GM21447 (cell line): ENCODE data around the gene NEUROD2.

Source experiments
- ATAC-seq: cut with Tn5 transposase; IDR thresholded peaks from one replicate; pipeline ENCODE4 v1.9.1; 2021; ENCODE audit not compliant: unreplicated experiment

NEUROD2 gene

DNA sequence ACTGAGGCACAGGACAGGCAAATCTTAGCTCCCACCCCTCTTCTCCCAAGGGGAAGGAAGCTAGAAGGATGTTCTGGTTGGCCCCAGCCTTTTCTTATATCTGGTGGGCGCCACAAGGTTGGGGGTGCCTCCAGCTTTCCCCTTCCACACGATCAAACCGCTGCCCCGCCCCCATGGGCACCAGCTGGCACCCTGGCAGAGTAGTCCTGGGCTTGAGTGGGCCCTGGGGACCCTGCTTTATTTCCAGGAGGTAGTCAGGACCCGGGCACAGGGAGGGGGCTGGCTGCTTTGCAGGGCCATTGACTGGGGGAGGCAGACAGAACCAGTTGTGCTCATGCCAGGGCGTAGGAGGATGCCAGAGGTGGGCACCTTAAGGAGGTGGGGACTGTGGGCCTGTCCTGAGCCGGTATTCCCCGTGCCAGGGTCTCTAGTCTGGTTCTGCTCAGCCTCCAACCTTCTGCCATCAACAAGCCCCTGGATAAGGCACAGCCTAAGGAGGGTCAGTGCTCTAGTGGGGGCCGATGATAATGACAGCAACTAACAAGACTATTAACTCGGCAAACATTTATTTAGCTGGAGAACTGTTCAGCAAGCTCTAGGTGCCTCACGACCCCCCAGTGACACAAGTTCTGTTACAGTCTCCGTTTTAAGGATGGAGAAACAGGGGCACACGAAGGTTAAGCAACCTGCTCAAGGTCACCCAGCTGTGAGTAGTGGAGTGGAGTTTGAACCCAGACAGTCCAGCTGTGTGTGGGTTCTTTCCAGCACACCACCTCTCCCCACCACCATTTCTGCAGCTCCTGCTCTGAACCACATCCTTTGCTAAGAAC lies 11.5 kb upstream of the NEUROD2 start:
- ATAC-seq: no peak

DNA sequence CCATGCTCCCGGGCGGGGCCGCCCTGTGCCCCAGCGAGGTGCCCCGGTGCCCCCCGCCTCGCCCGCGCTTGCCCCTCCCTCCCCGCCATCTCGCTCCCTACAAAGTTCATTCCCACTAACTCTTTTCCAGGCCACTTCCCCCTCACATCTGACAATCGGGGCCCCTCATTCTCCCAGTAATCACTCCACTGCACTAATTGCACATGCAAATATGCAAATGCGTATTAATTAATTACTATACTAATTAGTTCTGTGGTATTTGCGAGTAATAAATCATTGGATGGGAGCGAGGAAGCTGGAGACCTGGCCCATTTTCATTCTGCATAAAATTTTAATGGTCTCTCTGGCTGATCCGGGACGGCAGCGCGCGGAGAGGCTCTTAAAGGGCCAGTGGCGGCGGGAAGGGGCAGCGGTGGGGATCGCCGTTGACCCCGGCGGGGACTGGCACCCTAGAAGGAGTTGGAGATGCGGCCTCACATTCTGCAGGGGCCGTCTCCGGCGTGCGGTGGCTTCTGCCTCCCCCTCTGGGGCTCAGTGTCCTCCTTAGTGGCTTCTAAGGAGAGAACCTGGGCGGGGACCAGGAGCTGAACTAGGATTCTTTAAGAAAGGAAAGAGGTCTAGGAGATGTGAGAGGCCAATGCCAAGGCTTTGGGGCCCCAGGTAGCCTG lies 10.7 kb upstream of the NEUROD2 start:
- ATAC-seq: no peak

DNA sequence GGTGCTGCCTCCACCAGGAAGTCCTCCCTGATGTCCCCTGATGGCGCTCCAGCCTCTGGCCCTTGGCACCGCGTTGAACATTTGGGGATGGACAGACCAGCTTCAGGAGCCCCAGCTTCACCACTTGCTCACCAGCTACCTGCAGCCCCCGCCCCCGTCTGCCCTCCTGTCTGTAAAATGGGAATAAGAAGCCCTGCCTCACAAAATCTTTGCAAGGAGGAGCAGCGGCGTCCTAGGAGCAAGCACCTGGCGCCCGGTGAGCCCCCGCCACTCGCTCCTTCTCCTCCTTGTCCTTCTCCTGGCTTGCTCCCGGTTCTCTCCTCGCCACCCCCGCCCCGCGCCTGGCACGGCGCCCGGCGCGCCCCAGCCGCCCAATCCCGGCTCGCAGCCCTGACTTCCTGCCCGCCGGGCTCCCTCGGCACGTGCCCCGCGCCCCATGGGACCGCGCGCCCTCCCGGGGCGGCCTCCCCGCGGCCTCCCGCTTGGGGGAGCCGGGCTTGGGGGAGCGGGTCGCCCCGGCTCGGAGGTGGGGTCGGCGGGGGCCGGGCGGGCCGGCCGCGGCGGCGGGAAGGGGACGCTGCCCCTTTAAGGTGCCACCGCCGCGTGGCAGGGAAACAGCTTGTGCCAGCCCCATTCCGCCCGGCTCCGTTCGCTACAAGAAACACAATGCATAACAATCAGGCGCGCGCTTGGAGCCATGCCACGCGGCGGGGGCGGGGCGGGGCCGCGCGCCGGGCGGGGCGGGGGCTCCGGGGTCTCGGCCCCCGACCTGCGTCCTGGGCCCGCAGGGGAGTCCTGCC lies 9.9 kb upstream of the NEUROD2 start:
- no peak for ATAC-seq

DNA sequence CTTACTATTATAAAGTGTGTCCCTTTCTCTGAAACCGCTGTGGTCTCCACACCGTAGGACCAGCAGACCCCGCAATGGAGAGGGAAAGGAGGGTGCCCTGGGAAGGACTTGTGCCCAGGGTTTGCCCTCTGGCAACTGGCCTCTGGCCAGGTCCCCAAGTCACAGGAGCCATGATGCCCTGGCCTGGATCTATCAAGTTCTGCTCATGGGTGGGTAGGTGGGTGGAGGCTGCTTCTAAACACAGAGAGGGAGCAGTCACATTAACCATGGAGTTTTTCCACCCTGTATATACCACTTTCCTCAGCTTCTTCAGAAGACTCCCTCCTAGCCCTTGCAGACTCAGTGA lies 9.4 kb upstream of the NEUROD2 start:
- no peak for ATAC-seq

DNA sequence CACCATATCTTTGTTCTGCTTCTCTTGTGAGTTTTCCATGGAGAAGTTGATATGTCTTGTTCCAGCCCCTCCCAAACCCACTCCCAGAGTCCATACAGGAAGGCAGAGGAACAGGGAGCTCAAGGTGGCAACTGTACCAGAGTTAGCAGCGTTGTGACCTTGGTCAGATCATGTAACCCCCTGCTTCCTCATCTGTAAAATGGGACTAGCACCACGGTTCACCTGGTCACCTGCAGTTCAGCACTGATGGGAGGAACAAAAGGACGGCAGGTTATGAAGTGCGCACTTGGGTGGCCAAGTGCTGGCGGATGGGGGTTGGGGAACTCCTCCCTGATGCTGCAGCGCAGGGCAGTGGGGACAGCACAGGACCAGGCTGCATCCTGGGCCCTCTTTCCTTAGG lies 7.7 kb upstream of the NEUROD2 start:
- no peak for ATAC-seq

DNA sequence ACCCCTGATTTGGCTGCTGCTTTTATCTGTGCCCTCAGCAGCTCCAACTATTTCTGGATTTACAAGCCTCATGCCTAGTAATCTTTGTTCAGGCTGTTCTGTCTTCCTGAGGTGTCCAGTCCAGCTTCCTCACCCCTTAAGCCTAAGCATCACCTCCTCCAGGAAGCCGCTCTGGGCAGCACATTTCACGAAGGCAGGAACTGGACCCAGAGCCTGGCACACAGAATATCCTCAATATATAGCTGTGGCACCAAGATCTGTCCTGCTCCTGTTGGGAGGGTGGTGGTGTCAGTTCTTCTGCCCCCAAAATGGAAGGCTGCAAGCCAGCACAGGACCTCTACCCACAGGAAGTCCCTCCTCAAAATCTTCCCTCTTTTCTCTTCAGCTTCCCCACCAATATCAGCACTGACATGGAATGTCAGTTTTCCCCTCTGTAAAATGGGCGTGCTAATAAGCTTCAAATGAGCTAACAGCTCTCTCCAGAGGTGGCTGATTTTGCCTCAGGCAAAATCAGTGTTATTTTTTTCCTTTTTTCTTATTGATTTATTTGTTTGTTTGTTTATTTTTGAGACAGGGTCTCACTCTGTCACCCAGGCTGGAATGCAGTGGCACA lies 6.9 kb upstream of the NEUROD2 start:
- ATAC-seq: no peak

DNA sequence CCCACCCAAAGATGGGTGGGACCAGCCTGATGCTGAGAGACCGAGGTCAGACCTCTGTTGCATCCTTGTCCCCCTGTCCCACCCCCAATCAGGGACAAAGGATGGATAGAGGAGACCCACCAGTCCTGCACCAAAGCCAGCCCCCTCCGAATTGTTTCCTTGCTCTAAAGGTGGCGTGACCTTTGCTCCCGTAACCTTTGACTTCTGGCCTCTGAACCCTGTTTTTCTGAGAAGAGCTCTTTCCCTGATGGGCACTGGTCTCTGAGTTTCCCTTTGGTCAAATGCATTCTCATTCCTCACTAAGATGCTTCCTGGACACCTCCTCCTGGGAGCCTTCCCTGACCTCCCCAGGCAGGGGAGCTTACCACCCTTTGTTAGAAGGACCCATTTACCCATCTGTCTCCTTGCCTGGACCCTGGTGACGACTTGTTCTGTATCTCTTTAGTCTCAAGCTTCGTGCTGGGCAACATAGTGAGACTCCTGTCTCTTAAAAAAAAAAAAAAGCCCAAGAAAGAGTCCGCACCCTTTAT lies 5.3 kb upstream of the NEUROD2 start:
- no peak for ATAC-seq

DNA sequence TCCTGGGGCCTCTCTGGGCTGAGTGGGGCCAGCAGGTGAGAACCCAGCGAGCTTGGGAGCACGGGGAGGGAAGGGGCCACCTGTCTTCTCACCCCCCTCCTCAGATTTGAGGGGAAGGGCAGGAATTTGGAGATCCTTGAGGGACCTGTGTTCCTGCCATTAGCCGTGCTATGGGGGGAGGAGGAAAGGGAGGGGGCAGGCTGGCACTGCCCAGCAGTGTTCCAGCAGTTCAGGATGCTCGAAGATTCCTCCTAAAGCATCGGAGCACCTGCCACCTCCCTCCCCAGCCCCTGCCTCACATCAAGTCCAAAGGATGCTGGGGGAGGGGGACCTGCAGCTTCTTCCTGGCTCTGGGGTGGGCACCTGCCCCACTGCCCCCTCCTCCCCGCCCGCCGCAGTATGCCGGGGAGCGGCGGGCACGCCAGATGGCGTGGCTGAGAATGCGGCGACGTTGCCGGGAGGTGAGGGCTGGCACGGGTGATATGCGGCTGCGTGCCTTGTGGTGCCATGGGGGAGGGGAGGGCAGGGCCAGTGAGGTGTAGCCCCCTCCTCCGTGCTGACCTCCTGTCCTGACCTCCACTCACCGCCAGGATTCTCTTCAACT lies 4.7 kb upstream of the NEUROD2 start:
- no peak for ATAC-seq

DNA sequence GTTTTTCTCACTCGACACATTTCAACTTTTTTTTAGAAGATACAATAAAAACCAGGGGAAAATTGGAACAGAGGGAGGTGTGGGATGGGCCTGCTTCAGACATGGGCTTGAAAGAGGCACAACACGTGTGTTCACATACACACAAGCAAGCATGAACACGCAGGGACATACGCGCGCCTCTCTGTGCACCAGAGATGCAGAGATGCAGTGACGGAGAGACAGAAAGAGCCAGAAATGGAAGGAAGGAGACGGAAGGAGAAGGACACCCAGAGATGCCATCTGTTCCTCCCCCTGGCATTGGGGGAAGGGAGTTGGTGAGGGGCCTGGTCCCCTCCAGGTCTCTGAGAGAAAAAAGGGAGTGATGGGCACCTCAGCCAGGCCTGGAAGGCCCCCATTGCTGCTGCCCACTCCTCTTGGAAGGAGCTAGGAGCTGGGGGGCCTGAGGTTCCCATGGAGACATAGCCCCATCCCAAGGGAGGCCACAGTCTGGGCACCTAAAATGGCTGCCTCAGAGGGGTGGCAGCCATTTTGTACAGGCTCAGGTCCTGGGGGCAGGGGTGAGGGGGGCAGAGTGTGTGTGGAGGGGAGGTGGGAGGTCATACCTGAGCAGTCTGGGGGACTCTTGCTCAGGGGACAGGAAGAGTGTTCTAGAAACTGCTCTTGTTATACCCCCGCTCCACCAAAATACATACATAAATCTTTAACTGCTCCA lies 3.8 kb upstream of the NEUROD2 start:
- no peak for ATAC-seq

DNA sequence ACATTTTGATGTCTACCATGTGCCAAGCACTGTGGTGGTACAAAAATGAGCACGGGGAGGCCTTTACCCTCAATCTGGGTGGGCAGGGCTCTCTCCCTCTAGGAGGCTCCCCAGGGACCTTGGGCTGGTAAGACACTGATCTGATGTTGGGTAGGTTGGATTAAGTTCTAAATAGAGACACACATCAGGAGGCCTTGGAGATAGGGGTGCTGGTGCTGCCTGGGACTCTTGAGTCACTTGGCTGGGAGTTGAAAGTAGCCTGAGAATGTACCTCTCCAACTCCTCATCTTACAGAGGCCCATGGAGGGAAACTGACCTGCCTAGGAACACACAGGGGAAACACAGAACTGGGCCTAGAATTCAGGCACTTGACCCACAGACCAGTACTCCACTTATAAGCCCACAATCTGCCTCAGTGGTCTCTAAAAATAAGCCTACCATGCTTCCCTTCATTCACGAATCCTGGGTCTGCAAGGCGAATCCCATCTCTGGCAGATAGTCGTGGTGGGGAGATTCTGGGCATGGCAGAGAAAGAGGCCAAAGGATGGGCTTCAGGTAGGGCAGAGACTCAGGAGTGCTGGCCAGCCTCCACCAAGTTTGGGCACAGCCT lies 1.8 kb upstream of the NEUROD2 start:
- ATAC-seq: no peak

DNA sequence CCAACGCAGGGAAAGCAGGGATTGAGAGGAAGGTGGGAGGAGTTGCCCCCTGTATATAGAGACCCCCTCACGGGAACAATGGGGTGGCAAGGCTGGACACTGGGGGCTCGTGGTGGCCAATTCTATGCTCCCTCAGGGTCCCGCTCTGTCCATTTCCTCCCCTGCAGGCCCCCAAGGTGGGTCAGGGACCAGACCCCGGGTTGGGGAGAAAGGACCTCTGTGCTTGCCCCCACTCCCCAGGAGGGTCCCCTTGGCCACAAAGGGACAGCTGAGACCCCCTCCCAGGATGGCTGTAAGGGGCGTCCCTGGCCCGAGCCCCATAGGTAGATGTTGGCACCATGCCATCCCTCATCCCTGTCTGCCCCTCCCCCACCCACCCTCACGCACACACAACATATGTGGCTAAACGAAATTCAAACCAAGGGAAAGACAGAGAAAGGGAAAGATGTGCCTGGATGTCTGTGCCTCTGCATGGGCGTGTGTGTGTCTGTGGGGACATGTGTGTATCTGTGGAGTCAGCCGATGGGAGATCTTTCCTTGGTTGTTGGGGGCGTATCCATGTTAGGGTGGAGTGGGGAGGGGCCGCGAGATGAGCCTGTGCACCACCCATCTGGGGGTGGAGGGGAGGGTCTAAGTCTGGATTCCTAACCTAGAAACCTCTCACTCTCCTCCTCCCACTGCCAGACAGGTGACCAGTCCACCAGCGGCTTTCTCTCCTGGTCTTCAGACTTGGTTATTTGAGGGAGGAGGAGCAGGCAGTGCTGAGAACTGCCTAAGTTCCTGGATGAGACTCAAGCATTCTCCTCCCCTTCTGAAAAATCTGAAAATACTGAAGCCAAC lies 642 bp upstream of the NEUROD2 start:
- ATAC-seq: no peak

DNA sequence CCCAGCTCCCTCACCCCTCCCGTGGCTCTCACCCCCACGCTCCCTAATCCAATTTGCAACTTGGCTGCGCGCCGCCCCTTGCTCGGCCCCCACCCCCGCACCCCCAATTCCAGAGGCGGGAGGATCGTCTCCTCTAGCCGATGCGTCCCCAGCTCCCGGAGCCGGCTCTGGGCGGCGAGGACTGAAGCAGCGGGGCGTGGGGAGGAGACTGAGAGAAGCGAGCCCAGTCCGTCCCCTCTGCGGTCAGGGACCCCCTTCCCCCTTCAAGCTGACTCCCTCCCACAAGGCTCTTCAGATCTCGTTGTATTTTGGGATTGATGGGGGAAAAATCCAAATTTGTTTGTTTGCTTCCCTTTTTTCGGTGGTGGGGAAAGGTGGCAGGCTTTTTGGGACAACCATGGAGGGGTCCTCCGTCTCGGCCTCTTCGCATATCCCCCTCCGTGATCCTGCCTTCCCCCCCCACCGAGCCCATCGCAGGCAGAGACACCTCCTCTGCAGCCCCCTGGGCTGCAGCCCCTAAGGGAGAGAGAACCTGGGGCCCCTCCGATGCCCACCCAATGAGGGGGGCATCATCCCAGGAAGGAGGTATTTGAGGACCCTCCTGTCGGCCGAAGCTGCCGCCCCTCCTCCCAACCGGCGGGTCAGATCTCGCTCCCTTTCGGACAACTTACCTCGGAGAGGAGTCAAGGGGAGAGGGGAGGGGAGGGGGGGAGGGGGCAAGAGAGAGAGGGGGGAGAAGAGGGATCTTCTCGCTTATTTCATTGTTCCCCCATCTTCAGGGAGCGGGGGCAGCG lies 466 bp downstream of the NEUROD2 start:
- no peak for ATAC-seq

DNA sequence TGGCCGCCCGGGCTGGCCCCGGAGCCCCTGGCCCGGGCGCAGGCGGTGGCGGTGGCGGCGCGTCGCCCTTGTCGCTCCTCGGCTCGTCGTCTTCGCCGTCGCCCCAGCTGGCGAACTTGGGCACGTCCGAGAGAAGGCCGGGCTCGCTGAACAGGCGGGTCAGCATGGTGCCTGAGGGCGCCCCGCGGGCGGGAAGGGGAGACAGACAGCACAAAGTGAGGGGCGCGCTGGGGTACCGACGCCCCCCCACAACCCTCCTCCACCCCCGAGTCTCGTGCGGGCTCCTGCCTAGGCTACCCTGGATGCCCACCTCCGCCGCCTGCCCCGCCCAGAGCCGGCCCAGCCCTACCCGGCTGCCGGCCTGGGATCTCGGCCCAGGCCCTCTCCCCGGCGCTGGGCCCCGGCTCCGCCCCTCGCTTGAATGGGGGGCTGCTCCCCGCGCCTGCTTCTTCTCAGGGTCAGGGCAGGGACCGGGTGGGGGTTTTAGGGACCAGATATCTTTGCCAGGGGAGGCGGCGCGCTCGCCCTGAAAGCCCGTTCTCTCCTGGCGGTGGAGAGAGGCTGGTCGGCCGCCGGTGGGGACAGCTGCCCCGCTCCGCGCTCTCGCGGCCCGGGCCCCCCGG lies 1.2 kb downstream of the NEUROD2 start:
- no peak for ATAC-seq

DNA sequence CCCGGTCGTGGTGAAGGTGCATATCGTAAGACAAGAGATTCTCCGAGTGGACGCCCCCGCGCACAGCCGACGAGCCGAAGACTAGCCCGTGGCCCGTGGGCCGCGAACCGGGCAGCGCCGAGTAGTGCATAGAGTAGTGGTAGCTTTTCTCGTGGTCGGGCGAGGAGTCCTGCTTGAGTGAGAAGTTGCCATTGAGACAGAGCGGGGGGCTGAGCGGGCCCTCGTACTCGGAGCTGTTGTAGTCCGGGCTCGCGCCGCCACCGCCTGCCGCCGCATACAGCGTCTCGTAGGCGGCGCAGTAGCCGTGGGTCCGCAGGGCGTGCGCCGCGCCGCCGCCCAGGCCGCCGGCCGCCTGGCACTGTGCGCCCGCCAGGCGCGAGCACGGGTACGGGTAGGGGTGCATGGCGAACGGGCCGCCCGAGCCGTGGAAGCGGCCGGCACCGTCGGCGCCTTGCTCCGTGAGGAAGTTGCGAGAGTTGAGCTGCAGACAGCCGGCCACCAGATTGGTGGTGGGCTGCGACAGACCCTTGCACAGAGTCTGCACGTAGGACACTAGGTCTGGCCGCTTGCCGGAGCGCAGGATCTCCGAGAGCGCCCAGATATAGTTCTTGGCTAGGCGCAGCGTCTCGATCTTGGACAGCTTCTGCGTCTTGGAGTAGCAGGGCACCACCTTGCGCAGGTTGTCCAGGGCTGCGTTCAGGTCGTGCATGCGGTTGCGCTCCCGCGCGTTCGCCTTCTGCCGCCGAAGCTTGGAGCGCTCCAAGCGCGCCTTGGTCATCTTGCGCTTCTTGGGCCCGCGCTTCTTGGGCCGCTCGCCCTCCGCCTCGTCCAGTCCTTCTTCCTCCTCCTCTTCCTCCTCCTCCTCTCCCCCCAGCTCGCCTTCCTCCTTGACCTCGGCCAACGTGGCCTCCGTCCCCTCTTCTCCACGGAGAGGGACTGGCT lies 2.0 kb downstream of the NEUROD2 start:
- ATAC-seq: no peak

DNA sequence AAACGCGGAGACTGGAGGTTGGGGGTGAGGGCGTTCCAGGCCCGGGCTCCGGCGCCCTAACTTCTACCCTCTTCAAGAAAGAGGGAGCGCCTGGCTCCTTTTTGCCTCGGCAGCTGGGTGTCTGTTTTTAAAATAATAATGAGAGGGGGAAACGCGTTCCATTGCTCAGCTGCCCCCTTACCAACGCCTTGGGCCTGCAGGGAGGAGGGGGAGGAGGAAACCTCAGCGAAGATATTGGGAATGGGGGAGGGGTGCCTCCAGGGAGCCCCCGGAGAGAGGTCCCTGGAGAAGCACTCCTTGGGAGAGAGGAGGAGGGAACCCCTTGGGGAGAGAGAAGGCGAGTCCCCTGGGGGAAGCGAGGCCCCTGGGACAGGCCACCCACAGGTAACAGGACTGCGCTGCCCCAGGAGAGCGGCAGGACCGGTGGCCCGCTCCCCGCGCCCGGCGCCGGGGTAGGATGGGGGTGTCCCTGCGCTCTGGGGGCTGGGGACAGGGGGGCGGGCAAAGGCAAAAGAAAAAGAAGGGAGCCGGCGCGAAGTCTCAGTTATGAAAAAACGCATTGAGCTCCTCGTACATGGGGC lies 2.7 kb downstream of the NEUROD2 start:
- ATAC-seq: no peak

DNA sequence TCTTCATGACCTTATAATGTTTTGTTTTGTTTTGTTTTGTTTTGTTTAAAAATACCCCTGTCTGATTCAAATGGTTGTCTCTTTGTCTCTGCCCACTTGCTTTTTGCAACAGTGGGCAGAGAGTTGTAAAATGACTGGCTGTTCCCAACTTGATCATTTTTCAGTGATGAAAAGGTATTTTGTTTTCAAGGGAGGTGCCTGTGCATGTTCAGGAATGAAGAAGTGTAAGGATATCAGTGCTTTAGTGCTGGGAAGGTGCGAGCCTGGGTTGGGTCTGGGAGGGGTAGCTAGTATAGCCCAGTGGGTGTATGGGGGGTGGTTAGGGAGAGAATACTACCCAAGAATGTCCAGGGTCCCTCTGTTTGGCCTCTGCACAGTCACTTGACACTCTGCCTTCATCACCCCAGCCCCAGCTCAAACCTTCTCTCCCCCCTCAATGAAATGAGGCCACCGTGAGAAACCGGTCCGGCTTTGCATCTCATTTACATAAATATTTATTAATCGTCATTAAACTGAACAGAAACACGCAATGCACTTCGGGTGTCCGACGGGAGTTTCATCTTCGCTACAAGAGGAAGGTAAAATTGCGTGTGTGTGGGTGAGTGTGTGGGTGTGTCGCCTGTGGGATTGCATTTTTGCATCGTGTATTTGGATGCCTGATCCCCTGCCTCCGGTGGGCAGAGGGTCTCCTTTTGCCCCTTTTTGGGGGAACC lies 4.3 kb downstream of the NEUROD2 start:
- ATAC-seq: no peak
